Measurements from ENCODE around the gene LRP5. TPM values are rescaled to one million over a fixed set of nuclear protein-coding genes. Genes with fewer than 3 reads are reported as not detected.

The LRP5 gene
- total RNA-seq, 2 donors from 2014 or later, result 48.3 to 57.1 TPM

- DNase-seq (ENCODE audit: low spot score), result no peak
- Histone ChIP-seq H3K36me3 (no peaks in the 10 kb centered on the region), H3K27ac (peak overlapping the region; percentile 62 to 71), H3K9me3 (no peaks in the 10 kb centered on the region), H3K27me3 (replicated peaks; ENCODE audit: insufficient read depth) (no peaks in the 10 kb centered on the region), H3K4me3 (no peak overlapping the region), H3K4me1 (replicated peaks) (peaks cover 20% of the 10 kb centered on the region)
- no peak for TF ChIP-seq POLR2A (IDR thresholded peaks at IDR 0.05)
- TF ChIP-seq POLR2AphosphoS5 (IDR thresholded peaks at IDR 0.05), result peak; percentile 17
- TF ChIP-seq CTCF (IDR thresholded peaks at IDR 0.05), result no peak
- 49% methylated on average over 26 of the region's 26 CpGs for WGBS
- intact Hi-C loops (cut with DNase I), result loop anchor here (5.0 kb wide), 4 partner anchors 61 to 124 kb away; partner anchors contain the start of genes C11orf24 and LRP5
Measured at GRCh38 chr11:68380786-68381622, 68.6 kb downstream of the LRP5 start.

DNA sequence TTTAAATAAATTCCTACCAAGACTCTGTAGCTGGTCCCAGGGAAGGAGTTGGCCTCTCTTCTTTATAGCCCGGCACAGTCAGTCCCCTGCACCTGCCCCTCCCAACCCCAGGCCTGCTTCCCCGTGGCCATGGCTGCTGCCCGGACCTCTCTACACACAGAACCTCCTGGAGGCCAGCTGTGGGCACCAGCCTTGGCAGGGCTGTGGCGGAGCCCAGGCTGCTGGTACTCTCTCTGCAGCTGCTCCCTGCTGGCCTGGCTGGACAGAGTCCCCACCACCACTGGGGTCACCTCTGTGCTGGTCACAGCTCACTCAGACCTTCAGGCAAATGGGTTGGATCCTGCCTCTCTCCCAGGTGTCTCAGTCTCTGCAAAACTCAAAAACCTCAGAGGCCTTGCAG, 69.3 kb downstream of the LRP5 start:
- no peaks in the 10 kb centered on the region for H3K9me3 ChIP-seq
- 33% methylated on average over 4 of the region's 4 CpGs for WGBS
- no peaks in the 10 kb centered on the region for H3K27me3 ChIP-seq (replicated peaks; ENCODE audit: insufficient read depth)
- no peak for DNase-seq (ENCODE audit: low spot score)
- peaks cover 20% of the 10 kb centered on the region for H3K4me1 ChIP-seq (replicated peaks)
- no peak overlapping the region for H3K4me3 ChIP-seq
- TF ChIP-seq POLR2AphosphoS5 (IDR thresholded peaks at IDR 0.05) (no peak), POLR2A (IDR thresholded peaks at IDR 0.05) (no peak), CTCF (IDR thresholded peaks at IDR 0.05) (no peak)
- H3K36me3 ChIP-seq, result no peaks in the 10 kb centered on the region
- intact Hi-C loops (cut with DNase I), result loop anchor here (5.0 kb wide), 4 partner anchors 61 to 124 kb away; partner anchors contain the start of genes C11orf24 and LRP5
- H3K27ac ChIP-seq, result peak overlapping the region; percentile 62 to 71

DNA sequence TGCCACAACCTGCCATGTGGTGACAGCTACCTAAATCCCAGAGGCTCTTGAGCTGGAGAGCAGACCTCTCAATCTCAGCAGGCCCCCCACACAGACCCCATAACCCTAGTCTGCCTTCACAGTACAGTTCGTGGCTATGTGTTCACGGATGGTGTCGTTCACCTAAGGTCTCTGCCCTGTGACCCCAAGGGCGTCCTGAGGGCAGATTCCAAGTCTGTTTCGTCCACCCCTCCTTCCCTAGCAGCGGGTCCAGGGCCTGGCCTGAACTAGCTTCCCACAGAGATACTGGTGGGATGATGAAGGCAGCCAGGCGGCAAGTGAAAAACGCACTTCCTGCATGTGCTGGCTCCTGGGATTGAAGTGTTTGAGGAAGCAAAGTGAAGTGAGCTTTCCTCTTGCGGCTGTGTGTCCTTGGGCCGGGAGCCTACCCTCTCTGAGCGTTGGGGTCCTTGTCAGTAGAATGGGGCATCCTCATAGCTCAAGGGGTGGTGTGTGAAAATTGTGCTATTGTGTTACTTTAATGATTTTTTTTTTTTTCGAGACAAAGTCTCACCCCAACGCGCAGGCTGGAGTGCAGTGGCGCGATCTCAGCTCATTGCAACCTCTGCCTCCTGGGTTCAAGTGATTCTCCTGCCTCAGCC, 70.1 kb downstream of the LRP5 start:
- Histone ChIP-seq H3K36me3 (no peaks in the 10 kb centered on the region), H3K4me3 (no peak overlapping the region), H3K27ac (peak overlapping the region in 1 of 2 donors; percentile 71), H3K9me3 (no peaks in the 10 kb centered on the region), H3K4me1 (replicated peaks) (peaks cover 20% of the 10 kb centered on the region), H3K27me3 (replicated peaks; ENCODE audit: insufficient read depth) (no peaks in the 10 kb centered on the region)
- intact Hi-C loops (cut with DNase I), result loop anchor here (5.0 kb wide), 4 partner anchors 60 to 125 kb away; partner anchors contain the start of genes C11orf24 and LRP5
- TF ChIP-seq POLR2A (IDR thresholded peaks at IDR 0.05), result no peak
- no peak for TF ChIP-seq CTCF (IDR thresholded peaks at IDR 0.05)
- TF ChIP-seq POLR2AphosphoS5 (IDR thresholded peaks at IDR 0.05), result no peak
- WGBS, result 89% methylated on average over 16 of the region's 16 CpGs
- DNase-seq (ENCODE audit: low spot score), result no peak

- Histone ChIP-seq H3K4me1 (replicated peaks) (peaks cover 20% of the 10 kb centered on the region), H3K27me3 (replicated peaks; ENCODE audit: insufficient read depth) (no peaks in the 10 kb centered on the region), H3K27ac (no peak overlapping the region), H3K4me3 (no peak overlapping the region), H3K36me3 (no peaks in the 10 kb centered on the region), H3K9me3 (no peaks in the 10 kb centered on the region)
- intact Hi-C loops (cut with DNase I), result loop anchor here (5.0 kb wide), 4 partner anchors 58 to 127 kb away; partner anchors contain the start of genes C11orf24 and LRP5
- TF ChIP-seq POLR2A (IDR thresholded peaks at IDR 0.05) (no peak), CTCF (IDR thresholded peaks at IDR 0.05) (peak; percentile 84 to 91 (median 89)), POLR2AphosphoS5 (IDR thresholded peaks at IDR 0.05) (peak; percentile 14)
- peak; percentile 47 for DNase-seq (ENCODE audit: low spot score)
- WGBS, result 5% methylated on average over 9 of the region's 9 CpGs
Measured at GRCh38 chr11:68383976-68384501, 71.6 kb downstream of the LRP5 start.
